HG03066 (cell line): ENCODE data around the gene NEBL.

Experiments used
- ATAC-seq: cut with Tn5 transposase; IDR thresholded peaks from one replicate; pipeline ENCODE4 v1.9.1; 2021; ENCODE audit warnings: low read depth; ENCODE audit not compliant: unreplicated experiment

Gene NEBL

DNA sequence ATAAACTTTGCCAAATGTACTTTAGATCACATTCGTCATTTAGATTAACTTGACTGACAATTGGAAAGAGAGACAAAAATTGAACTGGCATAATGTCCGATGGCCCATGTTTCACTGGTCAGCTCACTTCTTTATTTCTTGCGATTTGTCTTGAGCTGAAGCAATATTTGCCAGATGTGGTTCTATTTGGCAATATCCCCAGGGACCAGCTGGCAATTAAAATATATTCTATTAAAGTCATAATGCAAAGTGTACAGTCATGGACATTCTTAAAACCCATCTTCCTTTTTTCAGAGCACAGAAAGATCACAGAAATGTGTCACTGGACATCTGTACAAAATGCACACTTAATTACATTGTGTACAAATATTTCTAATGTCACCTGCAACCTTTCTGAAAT lies 26.3 kb downstream of the NEBL start:
- ATAC-seq: no peak

DNA sequence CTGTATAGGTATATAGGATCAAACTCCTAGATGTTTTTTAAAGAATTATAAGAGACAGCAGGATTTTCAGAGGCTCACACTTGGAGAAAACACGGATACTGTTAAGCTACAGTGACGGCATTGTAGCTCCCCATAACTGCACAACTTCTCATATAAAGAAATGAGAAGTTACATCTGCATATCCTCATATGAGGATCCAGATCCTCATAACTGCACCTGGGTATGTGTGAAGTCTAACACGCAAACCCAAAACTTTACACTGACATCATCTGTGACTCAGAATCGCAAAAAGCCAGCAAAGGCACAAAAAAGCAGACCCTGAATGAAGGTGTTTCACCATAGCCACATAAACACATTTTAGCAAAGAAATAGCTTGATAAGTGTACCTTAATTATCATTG lies 34.1 kb downstream of the NEBL start:
- ATAC-seq: no peak

DNA sequence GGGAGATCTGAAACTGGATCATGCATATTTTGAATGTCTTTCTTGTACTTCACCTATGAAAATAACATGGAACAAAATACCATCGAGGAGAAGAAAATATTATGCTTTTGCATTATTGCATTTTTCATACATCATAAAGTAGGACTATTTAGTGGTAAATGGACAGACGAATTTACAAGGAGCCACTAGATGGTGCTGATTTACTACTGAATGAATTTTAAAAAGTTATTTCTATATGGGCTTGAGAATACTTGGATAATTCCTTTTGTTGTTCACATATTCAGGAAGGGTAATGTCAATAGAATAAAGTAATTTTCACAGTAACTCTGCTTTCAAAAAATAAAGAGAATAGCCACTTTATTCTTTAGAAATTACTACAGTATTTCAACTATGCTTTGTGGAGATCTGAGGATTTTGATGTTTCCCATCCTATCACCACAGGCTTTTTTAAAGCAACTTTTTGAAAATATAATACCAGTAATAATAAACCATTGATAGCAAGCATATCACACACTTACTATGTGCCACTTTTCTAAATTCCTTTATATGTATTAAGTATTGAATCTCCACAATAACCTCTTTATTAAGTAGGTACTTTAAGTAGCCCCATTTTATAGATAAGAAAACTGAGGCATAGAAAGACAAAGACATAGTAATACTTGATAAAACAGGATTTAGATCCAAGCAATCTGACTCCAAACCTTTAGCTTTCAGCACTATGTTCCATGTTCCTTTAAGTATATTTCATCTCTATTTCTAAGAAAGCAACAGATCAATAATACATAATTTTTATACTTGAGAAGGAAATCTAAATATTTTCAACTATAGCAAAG lies 38.6 kb downstream of the NEBL start:
- ATAC-seq: no peak

DNA sequence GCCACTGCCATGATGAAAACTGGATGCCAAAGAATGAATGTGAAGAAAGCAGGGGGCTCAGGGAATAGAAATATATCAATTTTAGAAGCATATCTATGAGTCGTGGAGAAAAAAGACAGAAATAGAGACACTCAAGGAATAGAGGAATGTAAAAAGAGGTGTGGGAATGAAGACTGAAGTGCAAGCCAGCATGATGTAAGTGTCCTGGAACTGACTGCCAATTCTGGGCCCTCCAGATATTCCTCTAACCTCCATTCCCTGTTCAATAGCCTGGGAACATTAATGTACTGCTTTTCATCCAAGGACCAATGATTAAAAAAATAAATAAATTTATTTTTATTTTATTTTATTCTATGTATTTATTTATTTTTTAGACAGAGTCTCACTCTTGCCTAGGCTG lies 40.6 kb downstream of the NEBL start:
- ATAC-seq: no peak

DNA sequence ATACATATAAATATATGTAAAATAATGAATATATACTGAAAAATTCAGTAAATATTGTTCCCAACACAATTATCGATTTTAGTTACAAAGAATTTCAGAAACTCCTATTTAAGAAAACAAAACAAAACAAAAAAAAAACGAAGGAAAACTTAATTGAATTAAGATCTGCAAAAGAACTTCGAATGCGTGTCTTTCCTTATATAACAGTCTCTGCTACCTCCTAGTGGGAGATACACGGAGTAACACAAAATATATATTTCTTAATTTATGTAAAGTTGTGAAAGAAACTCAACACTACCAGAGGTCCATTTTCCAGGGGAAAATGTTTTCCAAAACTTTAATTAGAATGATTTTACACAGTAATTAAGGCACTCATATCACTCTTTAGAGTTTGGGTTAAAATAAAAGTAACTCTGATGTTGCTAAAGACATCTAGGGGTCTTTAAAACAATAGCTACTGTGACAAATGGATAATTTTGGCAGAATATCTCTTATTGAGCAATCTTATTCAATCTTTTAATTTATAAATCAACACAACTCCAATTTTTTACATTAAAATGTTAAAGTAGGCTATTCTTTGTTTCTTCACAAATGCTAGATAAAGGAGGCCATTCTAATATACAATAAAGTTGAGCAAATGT lies 41.6 kb downstream of the NEBL start:
- no peak for ATAC-seq

DNA sequence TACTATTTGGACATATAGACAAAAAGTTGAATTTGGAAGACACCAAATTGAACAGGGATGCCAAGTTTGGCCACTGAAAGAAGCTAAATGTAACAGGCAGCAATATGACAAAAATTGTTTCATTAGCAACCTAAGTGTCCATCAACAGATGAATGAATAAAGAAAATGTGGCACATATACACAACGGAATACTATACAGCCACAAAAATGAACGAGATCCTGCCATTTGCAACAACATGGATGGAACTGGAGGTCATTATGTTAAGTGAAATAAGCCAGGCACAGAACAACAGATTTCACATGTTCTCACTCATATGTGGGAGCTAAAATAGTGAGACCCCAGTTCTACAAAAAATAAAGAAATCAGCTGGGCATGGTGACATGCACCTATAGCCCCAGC lies 43.8 kb downstream of the NEBL start:
- ATAC-seq: no peak

DNA sequence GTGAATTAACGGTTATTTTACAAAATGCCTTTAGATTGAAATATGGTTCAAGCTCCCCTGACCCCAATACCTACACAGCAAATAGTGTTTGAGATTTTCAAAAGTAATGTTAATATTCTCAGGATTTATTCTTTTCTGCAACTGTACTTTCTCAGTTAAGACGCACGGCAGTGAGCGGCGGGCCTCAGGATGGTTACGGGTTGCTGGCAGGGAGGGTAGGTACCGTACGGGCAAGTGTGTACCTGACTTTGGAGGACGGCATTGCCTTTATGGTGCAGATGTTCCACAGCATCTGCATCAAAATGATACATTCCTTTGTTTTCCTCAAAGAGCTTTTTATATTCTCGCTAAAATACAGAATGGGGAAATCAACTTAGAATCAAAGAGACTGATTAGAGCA lies 44.8 kb downstream of the NEBL start:
- ATAC-seq: no peak

DNA sequence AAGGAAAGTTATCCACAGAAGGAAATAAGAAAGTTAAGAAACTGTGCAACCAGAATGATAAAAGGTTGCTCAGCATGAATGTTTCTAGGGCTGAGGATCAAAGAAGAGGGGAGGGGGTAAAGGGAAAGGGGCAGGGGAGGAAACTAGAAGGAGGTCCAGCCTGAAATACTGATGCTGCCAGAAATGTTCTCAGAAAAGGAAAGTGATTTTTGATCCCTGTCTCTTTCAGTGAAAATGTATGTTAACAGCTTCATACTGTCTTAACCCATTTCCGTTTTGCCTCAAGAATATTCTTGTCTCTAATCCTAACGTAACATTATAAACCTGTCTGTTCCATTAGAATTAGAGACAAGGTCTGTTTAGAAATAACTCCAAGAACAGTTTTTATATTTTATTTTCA lies 49.6 kb downstream of the NEBL start:
- ATAC-seq: no peak

DNA sequence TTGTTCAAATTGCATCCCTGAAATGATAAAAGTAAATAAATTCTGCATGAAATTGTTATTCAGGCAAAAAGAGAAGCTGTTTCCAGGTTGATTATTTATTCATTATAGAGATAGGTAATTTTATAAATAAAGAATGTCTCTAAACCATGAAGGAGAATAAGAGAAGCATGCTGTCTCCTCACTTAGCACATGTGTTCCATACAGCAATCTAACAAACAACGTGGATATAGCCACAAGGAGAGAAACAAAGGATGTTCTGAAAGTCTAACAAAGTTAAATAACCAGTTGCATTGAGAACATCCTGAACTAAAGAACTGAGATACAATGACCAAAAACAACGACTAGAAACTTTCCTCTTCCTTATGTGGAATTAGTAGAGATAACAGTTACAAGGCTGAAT lies 50.8 kb downstream of the NEBL start:
- ATAC-seq: no peak

DNA sequence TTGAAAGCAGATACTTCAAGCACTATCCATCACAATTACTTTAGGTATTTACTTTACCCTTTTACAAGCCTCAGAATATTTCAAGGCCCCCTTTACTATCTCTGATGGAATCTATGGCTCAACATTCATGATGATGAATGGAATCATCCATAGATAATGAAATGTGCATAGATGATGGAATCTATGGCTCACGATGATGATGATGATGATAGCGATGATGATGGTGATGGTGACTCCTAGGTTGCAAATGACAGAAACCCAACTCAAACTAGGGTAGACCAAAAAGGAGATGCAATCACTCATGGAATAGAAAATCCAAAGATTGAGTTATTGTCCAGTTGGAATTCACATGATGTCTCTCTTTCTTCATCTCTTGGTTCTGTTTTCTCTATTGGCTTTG lies 55.7 kb downstream of the NEBL start:
- no peak for ATAC-seq

DNA sequence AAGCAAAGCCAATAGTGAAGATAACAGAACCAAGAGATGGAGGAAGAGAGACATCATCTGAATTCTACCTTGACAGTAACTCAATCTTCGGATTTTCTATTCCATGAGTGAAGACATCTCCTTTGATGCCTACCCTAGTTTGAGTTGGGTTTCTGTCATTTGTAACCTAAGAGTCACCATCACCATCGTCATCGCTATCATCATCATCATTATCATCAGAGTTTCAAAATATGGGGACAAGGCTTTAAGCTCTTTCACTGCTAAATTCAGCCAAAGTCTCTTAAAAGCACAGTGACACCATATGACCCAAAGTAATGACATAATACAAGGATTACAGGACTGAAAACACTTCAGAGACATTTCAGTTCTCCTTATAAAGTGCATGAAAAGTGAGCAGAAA lies 57.2 kb downstream of the NEBL start:
- ATAC-seq: no peak

DNA sequence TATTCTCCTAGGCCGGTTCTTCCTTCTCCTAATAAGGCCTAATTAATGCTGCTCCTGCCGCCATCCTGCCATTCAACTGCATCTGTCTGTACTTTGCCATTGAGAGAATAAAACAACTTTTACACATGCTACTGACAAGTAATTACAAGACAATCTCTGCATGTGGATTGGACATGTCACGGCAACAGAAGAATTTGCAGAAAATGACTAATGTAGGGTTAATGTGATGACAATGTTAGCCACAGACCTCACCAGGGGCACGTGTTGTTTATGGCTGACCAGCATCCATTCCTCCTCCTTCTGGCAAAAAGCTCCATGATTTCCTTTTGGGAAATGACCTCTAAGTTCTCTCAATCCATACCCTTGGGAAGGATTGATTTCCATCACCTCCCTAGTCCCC lies 58.0 kb downstream of the NEBL start:
- ATAC-seq: no peak

DNA sequence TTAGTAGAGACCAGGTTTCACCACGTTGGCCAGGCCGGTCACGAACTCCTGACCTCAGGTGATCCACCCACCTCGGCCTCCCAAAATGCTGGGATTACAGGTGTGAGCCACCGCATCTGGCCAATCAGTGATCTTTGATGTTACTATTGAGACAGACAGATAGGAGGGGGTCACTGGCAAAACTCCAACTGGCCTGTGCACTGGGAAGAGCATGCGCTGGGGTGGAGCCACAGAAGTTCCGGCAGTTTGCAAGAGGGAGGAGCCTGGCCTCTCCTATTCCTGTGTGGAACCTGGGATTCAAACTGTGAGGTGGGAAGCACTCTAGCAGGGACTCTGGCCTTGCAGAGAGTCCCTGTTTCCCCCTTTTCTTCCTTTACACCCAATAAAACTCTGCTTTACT lies 60.7 kb downstream of the NEBL start:
- no peak for ATAC-seq

DNA sequence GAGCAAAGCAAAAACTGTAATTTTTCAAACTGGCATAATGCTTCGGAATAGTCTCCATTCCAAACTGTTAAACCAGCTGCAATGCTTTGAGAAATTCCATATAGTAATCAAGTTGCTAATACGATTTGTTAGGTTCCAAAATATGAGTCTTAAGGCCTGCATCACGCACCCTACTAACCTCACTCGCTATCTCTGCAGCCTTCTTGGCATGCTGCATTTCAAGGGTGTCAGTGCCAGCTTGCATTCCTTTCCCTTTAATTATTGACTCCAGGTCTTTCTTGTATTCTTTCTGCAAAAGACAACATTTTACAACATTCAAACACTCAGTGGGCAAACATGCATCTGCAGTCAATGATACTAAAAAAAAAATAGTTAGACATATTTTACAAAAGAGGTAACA lies 61.8 kb downstream of the NEBL start:
- no peak for ATAC-seq

DNA sequence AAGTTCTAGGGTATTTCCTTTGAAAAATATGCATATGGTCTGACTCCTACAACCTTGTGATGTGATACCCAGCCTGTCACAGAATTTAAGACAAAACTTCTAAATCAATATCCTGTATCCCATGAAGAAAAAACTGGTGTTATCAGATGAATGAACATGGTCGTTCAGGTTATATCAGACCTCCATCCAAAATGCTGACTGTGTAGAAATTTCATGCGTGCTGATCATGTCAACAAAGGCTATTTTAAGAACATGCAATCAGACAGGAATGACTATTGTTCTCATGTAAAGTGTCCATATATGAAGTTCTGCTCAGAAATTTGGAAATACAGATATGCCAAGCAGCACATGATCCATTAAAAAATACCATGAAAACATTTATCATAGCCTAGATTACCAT lies 62.3 kb downstream of the NEBL start:
- no peak for ATAC-seq

DNA sequence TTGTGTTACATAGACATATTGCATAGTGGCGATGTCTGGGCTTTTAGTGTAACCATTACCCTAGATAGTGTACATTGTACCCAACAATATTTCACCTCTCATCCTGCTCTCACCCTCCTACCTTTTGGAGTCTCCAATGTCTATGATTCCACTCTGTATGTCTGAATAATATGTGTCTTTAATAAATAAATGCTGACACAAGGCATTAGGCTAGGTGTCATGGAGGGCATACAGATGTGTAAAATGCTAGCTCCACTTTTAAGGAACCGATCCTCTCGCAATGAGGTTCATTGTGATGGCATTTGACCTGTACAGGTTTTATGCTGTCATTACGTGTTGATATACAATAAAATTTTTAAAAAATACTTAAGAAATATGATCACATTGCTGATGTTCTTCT lies 74.3 kb downstream of the NEBL start:
- ATAC-seq: no peak

DNA sequence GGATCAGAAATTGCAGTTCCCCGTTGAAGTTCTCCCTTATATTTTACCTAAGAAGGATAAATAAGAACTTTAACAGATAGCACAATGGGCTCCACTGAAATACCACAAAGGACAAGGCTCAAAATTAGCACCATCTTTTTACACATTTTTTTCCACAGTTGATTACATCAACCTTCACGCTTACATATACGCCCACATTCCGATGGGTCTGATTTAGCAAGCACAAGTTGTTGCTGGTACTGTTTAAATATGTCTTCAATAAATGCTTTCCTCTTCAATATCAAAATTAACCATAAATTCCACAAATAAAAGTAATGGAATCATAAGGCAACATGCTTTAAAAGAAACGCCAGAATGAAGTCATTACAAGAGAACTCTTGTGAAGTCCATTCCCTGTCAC lies 79.5 kb downstream of the NEBL start:
- no peak for ATAC-seq

DNA sequence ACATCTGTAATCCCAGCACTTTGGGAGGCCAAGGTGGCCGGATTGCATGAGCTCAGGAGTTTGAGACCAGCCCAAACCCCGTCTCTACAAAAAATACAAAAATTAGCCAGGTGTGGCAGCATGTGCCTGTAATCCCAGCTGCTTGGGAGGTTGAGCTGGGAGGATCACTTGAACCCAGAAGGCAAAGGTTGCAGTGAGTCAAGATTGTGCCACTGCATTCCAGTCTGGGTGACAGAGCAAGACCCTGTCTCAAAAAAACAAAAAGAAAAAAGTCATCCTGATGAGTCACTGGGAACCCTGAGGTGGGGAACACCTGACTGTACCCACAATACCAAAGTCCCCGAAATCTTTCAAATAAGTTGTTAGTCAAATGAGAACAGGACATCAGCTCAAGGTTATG lies 80.0 kb downstream of the NEBL start:
- no peak for ATAC-seq

DNA sequence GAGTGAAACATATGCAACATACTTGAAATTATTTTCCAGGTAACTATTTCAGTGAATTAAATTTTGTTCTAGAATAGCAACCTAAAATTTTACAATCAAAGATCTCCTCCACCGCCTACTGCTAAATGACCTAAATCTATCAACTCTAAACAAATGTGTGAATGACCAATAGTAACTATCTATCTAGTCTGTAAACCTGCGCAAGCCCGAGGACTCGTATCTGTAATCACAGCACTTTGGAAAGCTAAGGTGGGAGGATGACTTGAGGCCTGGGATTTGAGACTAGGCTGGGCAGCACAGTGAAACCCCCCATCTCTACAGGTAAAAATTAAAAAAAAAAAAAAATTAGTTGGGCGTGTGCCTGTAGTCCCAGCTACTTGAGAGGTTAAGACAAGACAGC lies 83.0 kb downstream of the NEBL start:
- no peak for ATAC-seq

DNA sequence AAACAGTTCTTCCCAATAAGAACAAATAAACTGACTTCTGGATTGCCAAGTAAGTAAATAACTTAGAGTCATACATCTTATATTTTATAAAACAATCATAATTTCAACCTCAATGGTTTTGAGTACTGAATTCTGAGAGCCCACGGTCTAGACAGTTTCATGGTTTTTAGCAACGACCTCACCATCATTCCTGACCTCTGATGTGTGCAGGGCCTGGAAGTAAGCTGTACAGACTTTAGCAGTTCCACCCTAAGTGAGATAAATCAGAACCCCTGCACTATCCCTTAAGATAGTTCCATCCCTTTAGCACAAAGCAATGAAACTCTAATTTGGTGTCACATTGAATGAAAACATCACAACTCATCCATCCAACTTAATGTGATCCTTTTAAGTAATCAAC lies 86.0 kb downstream of the NEBL start:
- ATAC-seq: no peak

DNA sequence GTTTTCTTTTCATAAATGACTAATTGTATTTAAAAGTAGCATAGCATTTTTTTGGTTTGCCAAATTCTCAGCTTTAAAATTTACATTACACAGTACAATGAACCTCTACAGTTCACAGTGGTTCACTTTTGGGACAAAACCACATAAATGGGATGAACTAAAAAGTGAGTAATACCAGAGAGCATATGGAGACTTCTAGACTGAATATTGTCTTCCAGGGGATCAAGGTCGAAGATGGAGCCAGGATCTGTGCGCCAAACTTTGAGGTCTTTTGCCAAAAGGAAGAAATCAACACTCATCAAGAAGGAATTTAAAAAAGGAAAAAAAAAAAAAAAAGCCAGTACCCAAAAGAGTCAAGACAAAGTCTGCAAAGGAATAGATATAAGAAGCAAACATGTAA lies 87.5 kb downstream of the NEBL start:
- ATAC-seq: no peak

DNA sequence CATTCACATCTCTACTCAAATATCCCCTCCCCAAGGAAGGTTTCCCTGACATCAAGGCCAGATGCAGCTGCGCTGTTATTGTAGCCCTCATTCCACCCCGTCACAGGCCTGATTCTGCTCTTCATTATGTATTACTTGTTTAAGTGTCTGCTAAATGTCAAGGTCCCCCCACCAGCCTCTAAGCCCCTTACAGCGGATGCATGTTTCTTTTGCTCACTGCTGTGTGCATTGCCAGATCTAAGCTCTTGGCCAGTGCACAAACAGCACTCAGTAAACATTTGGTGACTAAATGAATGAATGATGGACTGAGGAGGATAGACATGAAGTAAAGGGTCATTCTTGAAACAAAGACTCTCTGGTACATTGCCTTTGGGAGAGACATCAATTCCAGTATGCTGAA lies 90.6 kb downstream of the NEBL start:
- no peak for ATAC-seq

DNA sequence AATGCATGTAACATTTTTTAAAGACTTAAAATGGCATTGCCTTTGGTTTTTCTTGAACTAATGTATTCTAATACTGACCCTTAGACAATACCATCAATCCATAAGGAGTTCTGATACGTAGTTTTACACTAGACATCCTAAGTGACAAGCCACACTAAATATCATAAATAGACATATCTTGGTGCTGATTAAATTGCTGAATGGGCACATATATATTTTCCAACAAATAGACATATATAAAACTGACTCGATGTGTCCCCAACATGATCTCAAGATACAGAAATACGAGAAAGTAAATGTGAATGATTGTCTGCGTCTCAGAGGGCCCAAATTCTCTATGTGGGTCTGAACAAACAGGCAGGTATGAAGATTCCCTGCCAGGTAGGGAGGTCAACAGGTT lies 99.8 kb downstream of the NEBL start:
- ATAC-seq: no peak
